ENCODE results near the gene HOXA9. TPM values are rescaled to one million over a fixed set of nuclear protein-coding genes. Genes with fewer than 3 reads are reported as not detected.

HOXA9 gene
- total RNA-seq, 1 donor from 2014 or later, result not detected

DNA sequence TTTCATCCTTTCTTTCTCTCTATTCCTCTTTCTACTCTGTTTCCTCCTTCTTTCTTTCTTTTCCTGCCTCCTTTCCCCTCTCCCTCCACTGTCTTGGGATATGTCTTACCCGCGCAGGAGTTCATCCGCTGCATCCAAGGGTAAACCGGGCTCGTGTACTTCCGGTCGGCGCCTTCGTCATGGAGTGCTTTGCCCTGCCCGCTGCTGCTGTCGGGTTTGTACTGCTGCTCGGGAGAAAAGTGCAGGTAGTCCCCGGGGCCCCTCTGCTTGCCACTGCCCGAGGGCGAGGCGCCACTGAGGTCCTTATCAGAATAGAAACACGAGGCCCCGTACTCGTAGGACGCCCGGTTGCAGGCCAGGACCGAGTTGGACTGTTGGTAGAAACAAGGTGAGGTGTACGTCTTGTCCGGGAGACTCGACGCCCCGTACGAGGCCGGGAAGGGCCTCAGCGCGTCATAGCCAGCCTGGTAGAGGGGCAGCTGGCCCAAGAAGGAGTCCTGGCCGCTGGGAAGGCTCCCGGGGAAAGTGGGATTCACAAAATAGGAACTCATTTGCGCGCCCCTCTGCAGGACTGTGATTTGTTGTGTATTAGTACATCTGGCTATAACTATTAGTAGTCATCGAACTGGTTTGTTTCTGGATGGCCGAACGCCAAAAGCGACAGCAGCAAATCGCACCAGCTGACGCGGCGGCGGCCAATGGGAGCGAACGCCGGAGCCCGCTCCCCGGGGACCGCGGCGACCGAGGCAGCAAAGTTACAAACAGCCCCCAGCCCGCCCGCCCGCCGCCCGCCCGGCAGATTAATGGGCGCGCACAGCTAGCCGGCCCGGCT is 17.9 kb downstream of the HOXA9 start, which contains the start of gene HOXA6:
Gene HOXA6, minus strand, starts transcription at position 576 of the 832 bp plus-strand sequence. Its CDS starts 25 bp downstream, at position 551.
- Mint-ChIP-seq H3K27me3 (ENCODE audit: unreplicated experiment) (peaks cover 86% of the 10 kb centered on the region), H3K4me1 (ENCODE audit: unreplicated experiment) (peaks cover 14% of the 10 kb centered on the region), H3K4me3 (ENCODE audit: unreplicated experiment) (no peak within 1 kb of the TSS), H3K36me3 (ENCODE audit: unreplicated experiment) (peaks cover 2% of the 10 kb centered on the region), H3K27ac (ENCODE audit: unreplicated experiment) (no peak within 1 kb of the TSS), H3K9me3 (ENCODE audit: unreplicated experiment) (no peaks in the 10 kb centered on the region)
- no peak for DNase-seq (ENCODE audit: extremely low spot score, unreplicated experiment)
- TF ChIP-seq CTCF (IDR thresholded peaks at IDR 0.05), result no peak

GRCh38 chr7:27146491-27147198 is 18.7 kb downstream of the HOXA9 start:
- Mint-ChIP-seq H3K9me3 (ENCODE audit: unreplicated experiment) (no peaks in the 10 kb centered on the region), H3K4me1 (ENCODE audit: unreplicated experiment) (peaks cover 13% of the 10 kb centered on the region), H3K4me3 (ENCODE audit: unreplicated experiment) (no peak overlapping the region), H3K36me3 (ENCODE audit: unreplicated experiment) (peaks cover 2% of the 10 kb centered on the region), H3K27ac (ENCODE audit: unreplicated experiment) (no peak overlapping the region), H3K27me3 (ENCODE audit: unreplicated experiment) (peaks cover 85% of the 10 kb centered on the region)
- DNase-seq (ENCODE audit: extremely low spot score, unreplicated experiment), result no peak
- TF ChIP-seq CTCF (IDR thresholded peaks at IDR 0.05), result no peak

DNA sequence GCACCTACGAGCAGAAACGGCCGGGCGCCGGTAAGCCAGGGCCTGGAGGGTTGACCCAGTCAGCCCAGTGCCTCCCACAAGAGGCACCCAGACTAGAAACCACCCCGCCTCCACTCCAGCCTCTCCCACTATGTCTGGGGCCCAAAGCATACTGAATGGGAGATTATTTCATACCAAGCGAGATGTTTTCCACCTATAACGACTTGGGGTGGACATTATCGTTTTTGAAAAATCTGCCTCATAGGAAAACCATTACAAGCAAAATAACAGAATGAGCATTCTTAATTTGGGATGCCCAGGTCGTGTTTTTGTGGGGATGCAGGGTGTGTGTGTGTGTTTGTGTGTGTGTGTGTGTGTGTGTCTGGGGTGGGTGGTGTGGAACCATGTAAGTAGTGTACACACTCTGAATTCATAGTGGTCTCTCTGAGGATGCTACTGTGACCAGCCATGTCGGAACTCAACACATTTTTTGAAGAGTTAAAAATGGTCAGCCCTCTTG is 19.4 kb downstream of the HOXA9 start:
- Mint-ChIP-seq H3K27ac (ENCODE audit: unreplicated experiment) (no peak overlapping the region), H3K9me3 (ENCODE audit: unreplicated experiment) (no peaks in the 10 kb centered on the region), H3K4me1 (ENCODE audit: unreplicated experiment) (peaks cover 6% of the 10 kb centered on the region), H3K4me3 (ENCODE audit: unreplicated experiment) (no peak overlapping the region), H3K36me3 (ENCODE audit: unreplicated experiment) (peaks cover 2% of the 10 kb centered on the region), H3K27me3 (ENCODE audit: unreplicated experiment) (peaks cover 85% of the 10 kb centered on the region)
- TF ChIP-seq CTCF (IDR thresholded peaks at IDR 0.05), result no peak
- DNase-seq (ENCODE audit: extremely low spot score, unreplicated experiment), result no peak

DNA sequence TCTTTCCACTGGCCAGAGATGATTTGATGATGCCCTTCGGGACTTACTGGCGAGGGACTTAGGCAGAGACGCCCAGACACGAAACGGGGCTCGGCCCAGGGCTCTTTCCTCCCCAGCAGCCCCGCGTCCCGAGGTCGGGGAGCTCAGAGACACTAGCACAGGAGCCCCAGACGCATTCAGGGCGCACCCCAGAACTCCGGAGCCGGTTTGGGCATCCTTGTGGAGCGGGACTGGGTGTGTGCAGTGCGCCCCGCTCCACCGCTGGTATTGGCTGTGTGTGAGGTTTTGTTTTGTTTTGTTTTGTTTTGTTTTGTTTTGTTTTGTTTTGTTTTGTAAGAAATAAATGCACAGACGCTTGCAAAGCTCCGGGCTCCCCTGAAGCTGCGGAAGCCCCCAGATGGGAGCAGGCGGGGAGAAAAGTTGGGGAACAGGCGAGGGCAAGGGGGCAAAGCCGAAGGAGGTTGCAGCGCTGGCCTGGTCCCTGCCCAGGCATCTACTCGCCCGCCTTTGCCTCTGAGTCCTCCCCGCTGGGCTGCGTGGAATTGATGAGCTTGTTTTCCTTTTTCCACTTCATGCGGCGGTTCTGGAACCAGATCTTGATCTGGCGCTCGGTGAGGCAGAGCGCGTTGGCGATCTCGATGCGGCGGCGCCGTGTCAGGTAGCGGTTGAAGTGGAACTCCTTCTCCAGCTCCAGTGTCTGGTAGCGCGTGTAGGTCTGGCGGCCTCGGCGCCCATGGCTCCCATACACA is 20.0 kb downstream of the HOXA9 start:
- DNase-seq (ENCODE audit: extremely low spot score, unreplicated experiment), result peak; percentile 80
- Mint-ChIP-seq H3K9me3 (ENCODE audit: unreplicated experiment) (no peaks in the 10 kb centered on the region), H3K27me3 (ENCODE audit: unreplicated experiment) (peaks cover 86% of the 10 kb centered on the region), H3K27ac (ENCODE audit: unreplicated experiment) (no peak overlapping the region), H3K4me1 (ENCODE audit: unreplicated experiment) (peaks cover 5% of the 10 kb centered on the region), H3K36me3 (ENCODE audit: unreplicated experiment) (peaks cover 2% of the 10 kb centered on the region), H3K4me3 (ENCODE audit: unreplicated experiment) (no peak overlapping the region)
- TF ChIP-seq CTCF (IDR thresholded peaks at IDR 0.05), result no peak

Data from osteocyte (in vitro differentiated cells).